HG02981 (cell line): ENCODE data around the gene COLEC11.
A peak's percentile ranks its signal among the peaks of the same experiment; 100 is the strongest.

Experiments used
- ATAC-seq: cut with Tn5 transposase; IDR thresholded peaks from one replicate; pipeline ENCODE4 v1.9.1; 2021; ENCODE audit warnings: mild to moderate bottlenecking, moderate library complexity; ENCODE audit not compliant: unreplicated experiment

COLEC11 gene

DNA sequence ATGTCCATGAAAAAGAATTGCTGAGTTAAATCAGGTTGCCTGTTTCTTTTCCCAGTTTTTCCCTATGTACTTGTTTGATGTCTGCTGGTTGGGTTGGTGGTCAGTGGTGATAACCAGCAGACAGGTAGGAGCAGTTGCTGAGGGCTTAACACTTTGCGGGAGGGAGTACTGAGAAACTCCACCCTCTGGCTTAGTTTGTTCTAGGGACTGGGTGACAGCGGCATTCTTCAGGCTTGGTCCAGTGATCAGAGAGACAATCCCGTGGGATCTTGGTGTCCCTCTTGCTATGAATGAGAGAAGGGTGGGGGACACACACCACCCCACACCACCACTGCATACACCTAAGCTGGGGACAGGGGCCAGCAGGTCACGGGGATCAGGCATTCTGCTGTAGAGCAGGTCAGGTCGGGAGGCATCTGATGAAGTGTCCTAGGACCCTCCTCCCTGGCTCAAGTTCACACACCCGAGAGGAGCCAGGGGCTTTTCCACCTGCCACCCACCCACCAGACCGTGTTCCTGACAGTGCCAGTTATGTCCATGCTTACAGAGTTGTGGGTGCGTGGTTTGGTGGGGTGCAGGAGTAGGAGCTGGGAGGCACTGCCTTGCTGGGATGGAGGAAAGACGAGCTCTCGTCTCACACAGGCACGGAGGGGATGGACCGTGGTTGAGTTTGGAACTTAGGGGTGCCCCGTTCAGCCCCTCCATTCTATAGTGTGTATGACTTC lies 41.8 kb downstream of the COLEC11 start:
- ATAC-seq, result no peak

DNA sequence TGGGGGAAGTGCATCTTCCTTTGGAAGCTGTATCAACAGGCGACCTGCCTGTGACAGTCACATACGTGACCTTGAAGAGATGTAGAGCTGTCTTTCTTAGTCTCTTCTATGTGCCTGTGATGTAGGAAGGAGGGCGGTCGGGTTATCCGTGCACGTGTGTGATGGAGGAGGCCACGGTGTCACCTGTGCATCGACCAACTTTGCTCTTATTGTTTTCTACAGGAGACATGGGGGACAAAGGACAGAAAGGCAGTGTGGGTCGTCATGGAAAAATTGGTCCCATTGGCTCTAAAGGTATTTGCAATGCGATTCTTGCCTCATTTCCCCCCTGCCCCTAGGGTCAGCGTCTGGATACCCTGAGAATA lies 42.4 kb downstream of the COLEC11 start:
- no peak for ATAC-seq

DNA sequence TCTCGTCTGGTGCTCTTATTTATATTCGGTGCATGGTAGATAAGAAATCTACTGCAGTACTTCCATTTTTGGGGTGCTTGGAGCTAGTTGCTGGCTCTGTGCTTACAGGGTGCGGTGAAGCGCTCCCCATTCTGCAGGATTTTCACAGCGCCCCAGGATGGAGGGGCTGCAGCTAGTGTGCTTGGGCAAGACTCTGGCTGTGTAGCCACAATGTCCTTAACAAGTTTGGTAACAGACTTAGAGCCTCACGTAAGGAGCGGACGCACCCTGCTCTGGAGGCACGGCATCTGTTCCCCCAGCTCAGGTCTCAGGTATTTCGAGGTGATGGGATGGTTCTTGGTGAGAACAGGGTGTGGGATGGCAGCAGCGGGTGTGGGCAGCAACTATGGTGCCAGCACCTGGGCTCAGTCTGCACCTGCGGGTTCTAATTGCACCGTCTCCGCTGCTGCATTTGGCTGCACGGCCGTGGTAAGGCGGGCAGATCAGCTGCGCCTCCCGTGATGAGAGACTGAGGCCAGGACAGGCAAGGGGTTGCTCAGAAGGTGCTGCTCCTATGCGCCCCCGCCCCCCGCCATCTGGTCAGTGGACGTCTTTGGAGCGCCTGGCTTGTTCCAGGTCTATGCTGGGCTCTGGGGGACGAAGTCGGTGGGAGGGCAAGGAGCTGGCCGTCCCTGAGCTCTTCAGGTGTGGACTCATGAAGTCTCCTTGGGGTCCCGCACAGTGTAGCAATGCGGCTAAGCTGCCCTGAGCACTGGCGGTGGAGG lies 43.0 kb downstream of the COLEC11 start:
- ATAC-seq, result no peak

DNA sequence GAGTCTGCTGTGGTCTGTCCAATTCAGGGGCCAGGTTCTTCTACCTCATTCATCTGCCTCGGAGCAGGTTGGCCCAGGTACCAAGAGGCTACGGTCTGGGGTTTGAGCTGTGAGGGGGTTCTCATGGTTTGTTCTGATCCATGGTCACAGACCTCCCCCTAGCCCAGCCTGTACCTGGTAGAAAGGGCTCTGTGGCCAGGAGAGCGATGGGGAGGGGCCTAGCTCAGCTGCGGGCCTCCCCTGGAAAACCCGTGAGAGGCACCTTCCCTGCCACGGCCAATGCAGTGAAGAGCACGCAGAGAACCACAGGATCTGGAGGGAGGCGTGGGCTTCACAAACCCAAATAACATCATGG lies 43.5 kb downstream of the COLEC11 start:
- ATAC-seq, result no peak

DNA sequence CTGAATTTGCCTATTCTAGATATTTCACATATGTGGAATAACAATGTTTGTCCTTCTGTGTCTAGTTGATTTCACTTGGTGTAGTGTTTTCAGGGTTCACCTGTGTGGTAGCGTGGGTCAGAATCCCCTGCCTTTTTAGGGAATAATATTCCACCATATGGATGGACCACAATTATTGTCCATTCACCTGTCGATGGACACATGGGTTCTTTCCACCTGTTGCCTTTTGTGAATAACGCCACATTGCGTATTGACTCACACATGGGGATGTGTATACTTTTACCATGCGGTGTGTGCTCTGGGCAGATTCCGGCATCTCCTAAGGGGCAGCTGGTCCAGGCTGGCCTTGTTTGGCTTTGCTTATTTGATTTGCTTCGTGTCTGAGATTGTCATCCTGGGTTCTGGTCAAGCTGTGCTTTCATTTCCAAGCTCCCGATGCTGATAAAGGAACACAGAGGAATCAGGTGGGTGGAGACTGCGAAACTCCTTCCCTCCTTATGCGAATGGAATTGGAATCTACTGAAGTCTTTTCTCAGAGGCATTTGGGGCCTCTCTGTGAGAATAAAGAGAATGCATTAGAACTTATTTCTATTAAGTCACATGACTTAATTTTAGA lies 44.2 kb downstream of the COLEC11 start:
- ATAC-seq, result no peak

DNA sequence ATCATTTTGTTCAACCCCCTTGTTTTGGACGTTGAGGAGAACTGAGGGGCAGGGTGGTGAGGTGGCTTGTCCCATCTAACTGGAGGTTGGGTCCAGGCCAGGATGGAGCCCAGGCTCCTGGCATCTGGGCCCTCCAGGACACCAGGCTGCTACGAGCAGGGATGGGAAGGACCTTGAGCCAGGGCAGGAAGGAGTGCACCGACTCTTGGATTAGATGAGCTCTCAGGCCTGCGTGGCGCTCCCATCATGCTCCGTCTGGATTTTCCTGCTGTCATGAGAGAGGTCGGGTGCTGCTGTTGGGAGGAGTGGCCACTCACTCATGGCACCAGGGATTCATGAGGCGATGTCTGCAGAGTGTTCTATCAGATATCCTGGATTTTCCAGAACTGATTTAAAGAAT lies 44.7 kb downstream of the COLEC11 start:
- no peak for ATAC-seq

DNA sequence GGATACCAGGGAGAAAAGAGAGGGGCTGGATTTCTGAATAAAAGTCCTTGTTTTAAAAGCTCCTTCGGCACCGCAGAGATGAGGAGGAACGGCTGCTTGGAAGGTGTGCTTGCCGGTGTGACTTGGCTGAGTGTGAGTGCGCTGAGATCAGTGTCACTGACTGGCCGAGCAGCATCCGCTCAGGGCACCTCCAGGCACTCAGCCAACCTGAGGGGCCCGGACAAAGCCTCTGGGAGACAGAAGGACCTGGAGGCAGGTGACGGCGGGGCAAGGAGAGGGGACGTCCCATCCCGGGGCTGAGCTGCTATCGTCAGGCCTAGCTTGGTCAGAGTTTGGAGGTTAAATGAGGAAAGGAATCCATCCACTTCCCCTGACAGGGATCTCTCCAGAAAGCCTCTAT lies 46.3 kb downstream of the COLEC11 start:
- ATAC-seq, result no peak

DNA sequence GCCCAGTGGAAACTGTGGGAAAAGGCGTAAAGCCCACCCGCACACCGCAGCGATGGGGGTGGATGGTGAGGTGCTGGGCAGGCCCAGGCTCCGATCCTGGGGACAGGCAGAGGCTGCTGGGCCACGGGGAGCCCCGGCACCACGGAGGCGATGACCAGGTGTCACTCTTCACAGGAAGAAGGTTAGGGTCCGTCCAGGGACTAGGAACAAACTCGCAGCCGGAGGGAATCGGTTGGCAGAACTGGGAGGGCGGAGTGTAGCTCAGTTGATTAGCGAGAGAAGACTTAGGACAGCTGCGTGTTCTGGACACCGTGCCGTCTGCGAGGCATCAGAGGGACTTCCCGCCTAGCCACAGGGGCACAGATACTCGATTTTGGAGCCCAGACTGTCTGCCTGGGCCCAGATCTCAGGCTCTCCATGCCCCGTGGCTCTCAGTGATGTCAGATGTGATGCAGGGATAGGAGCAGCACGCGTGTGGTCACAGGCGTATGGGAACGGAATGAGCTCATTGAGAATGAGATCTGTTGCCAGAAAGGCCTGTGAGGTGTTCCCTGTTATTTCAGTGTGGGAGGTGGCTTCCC lies 47.0 kb downstream of the COLEC11 start:
- no peak for ATAC-seq

DNA sequence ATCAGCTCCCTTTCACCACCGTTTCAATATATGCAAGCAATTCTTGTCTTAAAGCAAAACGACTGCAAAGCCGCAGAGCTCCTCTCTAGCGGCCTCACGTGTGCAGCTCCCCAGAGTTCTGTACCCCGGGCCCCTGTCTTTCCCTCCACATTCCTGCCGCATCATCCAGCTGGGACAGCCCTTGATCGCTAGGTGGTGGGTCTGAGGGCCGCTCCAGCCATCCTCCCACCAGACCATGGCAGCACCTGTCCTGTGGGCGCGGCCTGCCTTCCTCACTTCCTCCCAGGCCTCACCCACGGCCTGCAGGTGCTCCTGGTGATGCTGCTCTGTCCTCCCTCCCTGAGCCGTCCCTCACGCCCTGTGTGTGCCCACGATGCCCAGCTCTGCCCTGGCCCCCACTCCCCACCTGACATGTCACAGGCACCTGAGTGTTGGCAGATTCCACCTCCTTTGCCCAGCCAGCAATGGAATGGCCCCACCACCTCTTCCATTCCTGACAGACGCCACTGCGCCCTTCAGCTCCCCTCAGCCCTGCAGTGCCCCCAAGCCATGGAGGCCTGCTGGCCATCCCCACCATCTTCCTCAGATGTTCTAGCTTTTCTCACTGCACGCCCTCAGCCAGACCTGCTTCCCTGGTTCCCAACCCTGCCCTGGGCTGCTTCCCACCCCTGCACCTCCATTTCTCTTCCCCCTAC lies 47.8 kb downstream of the COLEC11 start:
- no peak for ATAC-seq

DNA sequence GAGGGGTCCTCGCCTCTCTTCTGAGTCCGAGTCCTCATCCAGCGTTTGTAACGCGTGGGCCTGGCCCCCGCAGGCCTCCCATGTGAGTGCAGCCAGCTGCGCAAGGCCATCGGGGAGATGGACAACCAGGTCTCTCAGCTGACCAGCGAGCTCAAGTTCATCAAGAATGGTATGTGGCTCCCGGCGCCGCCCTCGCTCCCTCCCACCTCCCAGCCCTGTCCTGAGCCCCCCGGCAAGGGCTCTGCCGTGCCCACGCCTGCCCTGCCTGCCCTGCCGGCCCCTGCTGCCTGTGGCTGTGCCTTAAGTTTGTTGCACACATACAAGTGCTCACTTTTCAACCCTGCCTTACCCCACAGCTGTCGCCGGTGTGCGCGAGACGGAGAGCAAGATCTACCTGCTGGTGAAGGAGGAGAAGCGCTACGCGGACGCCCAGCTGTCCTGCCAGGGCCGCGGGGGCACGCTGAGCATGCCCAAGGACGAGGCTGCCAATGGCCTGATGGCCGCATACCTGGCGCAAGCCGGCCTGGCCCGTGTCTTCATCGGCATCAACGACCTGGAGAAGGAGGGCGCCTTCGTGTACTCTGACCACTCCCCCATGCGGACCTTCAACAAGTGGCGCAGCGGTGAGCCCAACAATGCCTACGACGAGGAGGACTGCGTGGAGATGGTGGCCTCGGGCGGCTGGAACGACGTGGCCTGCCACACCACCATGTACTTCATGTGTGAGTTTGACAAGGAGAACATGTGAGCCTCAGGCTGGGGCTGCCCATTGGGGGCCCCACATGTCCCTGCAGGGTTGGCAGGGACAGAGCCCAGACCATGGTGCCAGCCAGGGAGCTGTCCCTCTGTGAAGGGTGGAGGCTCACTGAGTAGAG lies 48.7 kb downstream of the COLEC11 start:
- no peak for ATAC-seq

DNA sequence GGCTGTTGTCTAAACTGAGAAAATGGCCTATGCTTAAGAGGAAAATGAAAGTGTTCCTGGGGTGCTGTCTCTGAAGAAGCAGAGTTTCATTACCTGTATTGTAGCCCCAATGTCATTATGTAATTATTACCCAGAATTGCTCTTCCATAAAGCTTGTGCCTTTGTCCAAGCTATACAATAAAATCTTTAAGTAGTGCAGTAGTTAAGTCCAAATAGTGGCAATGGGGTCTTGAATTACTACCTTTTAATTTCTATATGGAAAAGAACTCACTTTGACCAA lies 49.3 kb downstream of the COLEC11 start:
- ATAC-seq, result peak; percentile 77

DNA sequence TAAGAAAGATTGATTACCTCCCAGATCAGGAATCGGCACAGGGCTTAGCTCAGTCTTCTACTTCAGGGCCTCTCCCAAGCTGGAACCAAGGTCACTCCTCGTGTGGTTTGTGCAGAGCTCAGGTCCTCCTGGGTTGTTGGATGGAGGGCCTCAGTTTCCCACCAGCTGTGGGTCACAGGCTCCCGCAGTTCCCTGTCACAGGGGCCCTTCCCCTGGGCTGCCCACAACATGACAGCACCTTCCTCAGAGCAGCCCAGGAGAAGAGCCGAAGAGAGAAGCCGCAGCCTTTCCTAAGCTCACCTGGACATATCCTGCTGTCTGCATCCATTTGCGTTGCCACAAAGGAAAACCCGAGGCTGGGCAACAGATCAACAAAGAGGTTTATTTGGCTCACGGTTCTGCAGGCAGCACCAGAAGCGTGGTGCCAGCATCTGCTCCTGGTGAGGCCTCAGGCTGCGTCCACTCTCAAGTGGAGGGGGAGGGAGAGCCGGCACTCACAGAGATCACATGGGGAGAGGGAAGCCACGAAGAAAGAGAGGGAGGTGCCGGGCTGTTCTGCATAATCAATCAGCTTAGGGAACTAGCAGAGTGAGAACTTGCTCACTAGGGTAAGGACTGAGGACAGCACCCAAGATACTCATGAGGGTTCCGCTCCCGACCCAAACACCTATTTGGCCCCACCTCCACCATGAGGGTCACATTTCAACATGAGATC lies 50.1 kb downstream of the COLEC11 start:
- no peak for ATAC-seq

DNA sequence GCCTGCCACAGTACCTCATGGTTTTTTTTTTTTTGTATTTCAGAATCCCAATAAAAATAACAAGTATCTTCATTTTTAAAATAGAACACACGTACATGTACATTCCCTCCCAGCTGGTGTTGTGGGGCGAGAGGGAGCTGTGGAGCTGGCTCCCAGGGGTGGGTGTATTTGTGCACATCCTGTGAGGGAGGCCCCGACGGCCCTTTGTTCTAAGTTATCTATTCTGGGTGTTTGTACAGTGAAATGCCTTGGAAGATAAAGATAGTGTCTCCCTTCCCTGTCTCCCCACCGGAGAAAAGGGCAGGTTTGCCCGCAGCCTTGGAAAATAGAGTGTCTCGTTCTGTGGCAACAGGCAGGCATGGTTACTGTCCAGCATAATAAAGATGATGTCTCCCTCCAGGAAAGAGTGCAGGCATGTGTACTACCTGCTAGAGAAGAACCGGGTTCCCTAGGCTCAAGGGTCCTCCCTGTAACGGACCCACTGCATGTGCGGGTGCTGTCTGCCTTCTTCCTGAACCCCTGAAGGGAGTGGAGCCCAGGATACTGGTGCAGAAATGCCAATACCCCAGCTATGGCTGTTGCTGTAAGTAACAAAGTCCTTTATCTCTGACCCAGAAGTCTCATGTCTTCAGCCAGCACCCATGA lies 51.0 kb downstream of the COLEC11 start:
- no peak for ATAC-seq

DNA sequence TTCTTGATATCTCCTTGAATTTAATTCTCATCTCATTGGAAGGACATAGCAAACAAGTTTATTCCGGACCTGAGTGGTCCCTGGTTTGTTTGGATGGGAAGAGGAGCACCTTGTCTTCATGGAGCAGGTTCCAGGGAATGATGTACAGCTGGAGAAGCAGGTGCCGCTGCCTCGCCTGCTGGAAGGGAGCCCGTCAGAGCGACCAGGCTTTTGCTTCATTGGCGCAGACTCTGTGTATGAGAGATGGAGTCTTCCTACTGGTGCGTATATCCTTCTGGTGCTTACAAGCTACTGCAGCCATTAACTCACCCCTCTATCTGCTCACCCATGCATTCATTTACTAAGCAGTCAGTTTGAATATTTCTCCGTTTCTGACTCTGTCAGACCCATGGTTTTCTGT lies 51.5 kb downstream of the COLEC11 start:
- no peak for ATAC-seq

DNA sequence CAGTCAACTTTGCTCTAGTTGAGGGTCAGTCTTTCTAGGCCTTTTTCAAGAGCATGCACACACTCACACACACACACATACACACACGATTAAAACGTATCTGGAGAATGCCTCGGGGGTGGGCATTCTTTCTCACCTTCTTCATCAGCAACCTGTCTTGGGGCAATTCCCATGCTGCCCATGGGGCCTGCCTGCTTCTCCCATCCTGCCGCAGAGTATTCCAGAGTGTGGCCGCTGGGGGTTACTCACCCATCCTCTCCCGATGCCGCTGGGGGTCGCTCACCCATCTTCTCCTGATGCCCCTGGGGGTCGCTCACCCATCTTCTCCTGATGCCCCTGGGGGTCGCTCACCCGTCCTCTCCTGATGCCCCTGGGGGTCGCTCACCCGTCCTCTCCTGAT lies 52.3 kb downstream of the COLEC11 start:
- no peak for ATAC-seq

DNA sequence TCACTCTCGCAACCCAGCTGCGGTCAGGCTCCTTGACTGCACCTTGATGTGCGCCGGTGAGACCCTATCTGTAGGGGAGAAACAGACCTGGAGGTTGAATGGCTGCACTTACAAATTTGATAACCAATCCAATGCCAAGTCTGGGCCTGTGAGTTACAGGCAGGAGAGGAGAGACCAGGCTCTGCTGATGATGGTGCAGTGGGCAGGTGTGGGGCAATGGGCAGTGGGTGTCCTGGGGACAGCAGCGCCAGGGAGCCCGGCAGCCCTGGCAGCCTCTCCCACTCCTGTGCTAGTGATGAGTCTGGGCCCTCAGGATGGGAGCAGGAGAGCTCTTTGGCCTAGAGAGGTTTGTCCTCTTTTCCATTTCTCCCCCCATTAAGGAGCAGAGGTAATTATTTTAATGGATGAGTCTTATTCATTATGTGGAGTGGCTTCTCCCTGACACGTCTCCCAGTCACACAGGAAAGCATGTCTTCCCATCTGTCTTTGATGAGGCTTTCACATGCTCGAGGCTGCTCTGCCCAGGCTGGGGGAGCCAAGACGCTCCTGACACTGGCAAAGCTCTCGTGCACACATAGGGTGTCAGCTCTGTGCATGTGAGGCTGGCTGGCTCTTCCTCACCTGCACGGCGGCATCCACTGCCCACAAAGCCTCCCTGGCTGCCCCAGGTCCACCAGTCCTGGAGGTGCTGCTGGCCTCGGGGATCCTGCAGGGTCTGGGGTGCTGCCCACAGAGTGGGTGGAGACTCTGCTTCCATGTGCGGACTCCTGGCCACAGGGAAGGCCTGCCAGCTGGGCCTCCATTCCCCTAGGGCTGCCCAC lies 53.1 kb downstream of the COLEC11 start:
- no peak for ATAC-seq

DNA sequence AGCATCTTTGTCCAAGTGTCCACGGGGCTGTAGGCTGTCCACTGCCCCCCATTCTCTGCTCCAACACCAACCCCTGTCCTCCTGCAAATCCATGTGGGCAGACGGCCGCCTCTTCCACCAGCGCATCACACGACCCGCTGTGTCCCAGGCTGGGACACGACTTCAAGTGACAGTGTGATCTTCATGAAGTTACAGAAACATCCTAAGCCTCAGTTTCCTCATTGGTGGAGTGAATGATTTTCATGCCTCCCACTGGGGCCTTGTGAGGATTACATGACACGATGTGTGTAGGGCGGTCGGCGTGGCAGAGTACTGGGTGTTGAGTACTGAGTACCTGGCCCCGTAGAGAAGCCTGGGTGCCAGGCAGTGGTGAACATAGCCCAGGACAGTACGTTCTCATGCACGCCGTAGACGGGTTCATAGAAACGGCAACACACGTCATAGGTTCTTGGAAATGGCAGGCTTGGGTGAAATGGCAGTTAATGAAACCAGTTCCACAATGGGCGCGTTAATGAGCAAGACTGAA lies 53.8 kb downstream of the COLEC11 start:
- no peak for ATAC-seq

DNA sequence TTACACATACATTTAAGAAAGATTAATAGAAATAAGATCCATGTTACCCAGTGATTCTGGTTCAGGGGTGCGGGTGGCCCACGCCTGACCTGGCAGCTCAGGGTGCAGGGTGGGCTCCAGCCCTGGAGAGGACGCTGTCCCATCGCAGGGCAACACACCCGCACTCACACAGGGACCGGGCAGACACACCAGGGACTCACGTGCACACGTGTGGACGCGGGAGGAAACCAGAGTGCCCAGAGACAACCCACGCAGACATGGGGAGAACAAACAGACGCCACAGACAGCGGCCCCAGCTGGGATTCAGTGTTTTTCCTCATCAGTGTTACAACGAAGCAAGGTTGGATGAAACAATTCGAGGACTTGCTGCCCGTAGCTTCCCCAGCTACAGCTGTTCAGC lies 54.7 kb downstream of the COLEC11 start:
- ATAC-seq, result no peak
